GM18519 (cell line): ENCODE results near the gene UGT1A10.
"Not testable (repeated sequence)": the region's sequence is repeated elsewhere in the genome, so short reads cannot be mapped to it uniquely, and the experiment has no call there.

Experiments used
- ATAC-seq: cut with Tn5 transposase; IDR thresholded peaks from one replicate; pipeline ENCODE4 v1.9.1; 2021; ENCODE audit warnings: mild to moderate bottlenecking, moderate library complexity; ENCODE audit not compliant: unreplicated experiment, low FRiP score

The UGT1A10 gene

GRCh38 chr2:233690444-233690843, 54.2 kb downstream of the UGT1A10 start:
- no peak for ATAC-seq

DNA sequence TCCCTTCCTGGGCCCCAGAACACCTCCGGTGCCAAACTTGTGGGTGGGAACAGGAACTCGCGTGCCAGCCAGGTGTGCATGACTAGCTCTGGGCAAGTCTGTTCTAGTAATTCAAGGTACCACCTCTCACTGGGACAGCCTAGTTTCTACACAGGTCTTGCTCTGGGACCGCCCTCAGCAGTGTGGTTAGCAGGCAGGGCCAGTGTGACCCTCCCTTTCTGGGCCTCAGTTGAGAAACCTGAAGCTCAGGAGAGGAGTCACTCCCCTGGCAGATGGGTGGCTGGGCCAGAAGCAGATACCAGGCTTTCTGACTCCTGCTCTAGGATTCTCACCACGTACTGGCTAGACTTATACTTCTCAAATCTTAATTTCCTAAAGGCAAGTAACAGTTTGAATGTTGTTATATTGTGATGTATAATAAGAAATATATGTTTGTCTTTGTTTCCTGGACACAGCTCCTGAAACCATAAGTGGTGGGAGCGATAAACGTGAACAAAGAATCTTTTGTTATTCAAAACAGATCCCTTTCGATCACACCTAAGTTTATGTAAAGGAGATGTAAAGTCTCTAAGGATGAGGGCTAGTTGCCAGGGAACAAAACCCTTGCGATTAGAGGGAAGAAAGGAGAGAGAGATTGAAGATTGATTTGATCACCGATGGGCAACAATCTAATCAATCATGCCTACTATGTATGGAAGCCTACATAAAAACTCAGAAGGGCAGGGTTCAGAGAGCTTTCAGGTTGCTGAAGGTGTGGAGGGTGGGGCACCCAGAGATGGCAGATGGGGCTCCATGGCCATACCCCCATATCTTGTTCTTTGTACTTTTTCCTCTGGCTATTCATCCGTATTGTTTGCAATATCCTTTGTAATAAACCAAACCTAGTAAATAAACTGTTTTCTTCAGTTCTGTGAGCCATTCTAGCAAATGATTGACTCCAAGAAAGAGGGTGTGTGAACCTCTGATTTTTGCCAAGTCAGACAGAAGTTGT, 55.5 kb downstream of the UGT1A10 start:
- ATAC-seq: no peak

- no peak for ATAC-seq
Observed at GRCh38 chr2:233692648-233693047, 56.4 kb downstream of the UGT1A10 start, which contains the start of gene UGT1A6. UGT1A6 (plus strand) TSS chr2:233692890; CDS start chr2:233693005, 115 bp downstream.

- ATAC-seq: no peak
Observed at GRCh38 chr2:233693963-233694362, 57.7 kb downstream of the UGT1A10 start.

DNA sequence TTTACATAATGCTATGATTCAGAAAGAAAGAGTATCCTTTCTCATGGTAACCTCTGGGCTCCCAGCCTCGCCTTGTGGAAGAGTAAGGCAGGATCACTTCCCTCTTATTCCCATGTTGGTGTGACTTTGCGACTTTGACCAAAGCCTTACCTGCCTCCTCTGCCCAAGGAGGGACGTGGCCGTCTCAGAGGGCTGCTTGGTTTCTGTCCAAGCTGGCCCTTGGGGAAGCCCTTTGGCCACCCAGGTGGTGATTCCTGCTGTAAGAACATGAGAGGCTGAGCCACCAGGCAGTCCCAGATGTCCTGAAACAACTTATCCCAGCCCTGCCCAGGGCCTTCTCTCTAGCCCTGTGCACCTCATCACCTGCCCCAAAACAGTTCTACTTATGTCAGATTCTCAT, 62.5 kb downstream of the UGT1A10 start:
- no peak for ATAC-seq

DNA sequence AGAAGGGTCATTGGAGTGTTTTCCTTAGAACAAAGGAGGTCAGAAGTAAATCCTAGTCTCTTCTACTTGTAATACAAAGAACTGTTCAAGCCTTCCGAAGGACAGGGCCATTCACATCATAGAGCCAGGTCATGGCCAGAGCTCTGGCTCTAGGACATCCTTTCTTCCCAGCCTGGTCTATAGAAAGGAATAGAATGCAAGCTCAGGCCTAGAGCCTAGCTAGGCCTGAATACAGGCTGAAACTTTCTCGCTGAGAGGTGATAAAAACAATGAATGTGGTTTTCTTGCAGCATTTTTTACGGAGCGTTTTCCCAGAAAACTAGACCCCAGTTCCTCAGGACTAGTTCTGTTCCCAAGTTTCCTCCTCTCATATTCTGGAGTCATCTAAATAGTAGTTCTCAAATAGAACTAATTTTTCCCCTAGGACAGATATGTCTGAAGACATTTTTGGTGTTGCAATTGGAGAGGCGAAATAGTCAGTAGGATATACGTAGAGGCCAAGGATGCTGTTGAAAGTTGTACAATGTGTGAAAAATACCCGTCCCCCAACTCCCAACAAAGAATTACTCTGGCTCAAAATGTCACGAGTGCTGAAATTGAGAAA, 63.3 kb downstream of the UGT1A10 start:
- ATAC-seq: no peak

GRCh38 chr2:233700028-233700635, 63.9 kb downstream of the UGT1A10 start:
- no peak for ATAC-seq

- not testable (repeated sequence) for ATAC-seq
Observed at GRCh38 chr2:233700842-233701241, 64.6 kb downstream of the UGT1A10 start.

DNA sequence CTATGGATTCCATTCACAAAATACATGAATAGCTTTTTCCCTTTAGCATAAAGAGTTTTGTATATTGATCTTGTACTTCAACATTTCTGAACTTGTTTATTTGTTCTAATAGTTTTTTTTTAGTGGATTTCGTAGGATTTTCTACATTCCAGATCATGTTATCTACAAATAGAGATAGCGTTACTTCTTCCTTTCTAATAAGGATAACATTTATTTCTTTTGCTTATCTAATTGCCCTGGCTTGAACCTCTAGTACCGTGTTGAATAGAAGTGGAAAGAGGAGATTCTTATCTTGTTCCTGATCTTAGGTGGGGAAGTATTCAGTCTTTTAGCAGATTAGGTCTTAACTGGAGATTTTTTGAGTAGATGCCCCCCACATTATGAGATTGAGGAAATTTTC, 66.0 kb downstream of the UGT1A10 start:
- no peak for ATAC-seq

- ATAC-seq: no peak
Observed at GRCh38 chr2:233705911-233706506, 69.8 kb downstream of the UGT1A10 start.

- ATAC-seq: no peak
Observed at GRCh38 chr2:233706720-233707119, 70.5 kb downstream of the UGT1A10 start.

- no peak for ATAC-seq
Observed at GRCh38 chr2:233707940-233708644, 71.8 kb downstream of the UGT1A10 start.

GRCh38 chr2:233708942-233709341, 72.7 kb downstream of the UGT1A10 start:
- no peak for ATAC-seq

DNA sequence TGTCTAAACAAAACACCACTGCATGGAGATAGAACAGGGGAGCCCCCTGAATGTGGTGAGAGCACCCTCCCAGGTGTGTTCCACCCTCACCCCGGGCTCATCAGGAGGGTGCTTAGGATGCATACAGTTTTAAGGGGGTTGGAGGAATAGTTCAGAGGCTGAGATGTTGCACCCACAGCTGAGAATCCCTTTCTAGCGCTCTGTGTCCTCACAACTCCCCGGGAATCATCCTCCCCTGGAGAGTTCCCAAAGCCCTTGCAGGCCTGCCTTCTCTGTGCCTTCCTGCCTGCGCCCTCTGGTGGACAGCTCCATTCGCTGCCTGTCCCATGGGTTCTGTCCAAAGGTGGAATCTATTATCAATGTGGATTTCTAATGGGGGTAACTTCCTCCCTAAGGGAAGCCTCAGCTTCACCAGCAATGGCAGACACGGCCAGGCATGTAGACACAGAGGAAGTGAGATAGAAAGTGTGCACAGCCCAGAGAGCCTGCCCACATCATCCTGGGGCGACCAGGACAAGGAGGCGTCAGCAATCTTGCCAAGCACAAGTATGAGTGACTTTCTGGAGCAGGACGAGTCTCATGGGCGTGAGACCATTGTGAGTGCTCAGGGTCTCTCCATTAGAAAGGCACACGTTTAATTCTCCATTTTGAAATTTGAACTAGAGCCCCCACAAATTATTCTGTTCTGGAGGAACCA, 75.2 kb downstream of the UGT1A10 start:
- ATAC-seq: no peak

DNA sequence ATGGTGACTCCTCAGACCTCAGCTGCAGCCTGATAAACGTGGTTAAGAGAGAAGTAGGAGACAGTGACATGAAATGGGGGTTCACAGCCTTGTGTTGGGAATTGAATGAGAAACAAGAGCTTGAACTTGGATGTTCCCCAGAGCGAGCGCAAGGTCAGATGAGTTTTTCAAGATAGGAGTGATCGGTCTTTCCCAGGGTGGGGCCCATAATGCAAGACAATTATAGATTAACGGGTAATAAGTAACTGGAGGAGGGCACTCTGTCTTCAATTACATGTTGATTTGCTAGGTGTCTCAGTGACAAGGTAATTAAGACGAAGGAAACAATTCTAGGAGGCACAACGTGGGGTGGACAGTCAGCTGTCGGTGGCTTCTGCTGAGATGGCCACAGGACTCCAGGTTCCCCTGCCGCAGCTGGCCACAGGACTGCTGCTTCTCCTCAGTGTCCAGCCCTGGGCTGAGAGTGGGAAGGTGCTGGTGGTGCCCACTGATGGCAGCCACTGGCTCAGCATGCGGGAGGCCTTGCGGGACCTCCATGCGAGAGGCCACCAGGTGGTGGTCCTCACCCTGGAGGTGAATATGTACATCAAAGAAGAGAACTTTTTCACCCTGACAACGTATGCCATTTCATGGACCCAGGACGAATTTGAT, 76.5 kb downstream of the UGT1A10 start, which contains the start of gene UGT1A5:
TSS of gene UGT1A5 (plus strand) at position 297 of the 651 bp plus-strand sequence. CDS start at position 382, 85 bp downstream.
- ATAC-seq: no peak

GRCh38 chr2:233713262-233713615, 77.0 kb downstream of the UGT1A10 start:
- no peak for ATAC-seq

- ATAC-seq: no peak
Observed at GRCh38 chr2:233714121-233714520, 77.9 kb downstream of the UGT1A10 start.

DNA sequence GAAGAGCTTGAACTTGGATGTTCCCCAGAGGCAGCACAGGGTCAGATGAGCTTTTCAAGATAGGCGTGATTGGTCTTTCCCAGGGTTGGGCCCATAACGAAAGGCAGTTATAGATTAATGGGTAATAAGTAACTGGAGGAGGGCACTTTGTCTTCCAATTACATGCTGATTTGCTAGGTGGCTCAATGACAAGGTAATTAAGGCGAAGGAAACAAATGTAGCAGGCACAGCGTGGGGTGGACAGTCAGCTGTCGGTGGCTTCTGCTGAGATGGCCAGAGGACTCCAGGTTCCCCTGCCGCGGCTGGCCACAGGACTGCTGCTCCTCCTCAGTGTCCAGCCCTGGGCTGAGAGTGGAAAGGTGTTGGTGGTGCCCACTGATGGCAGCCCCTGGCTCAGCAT, 82.3 kb downstream of the UGT1A10 start, which contains the start of gene UGT1A4:
TSS of gene UGT1A4 (plus strand) at position 185 of the 400 bp plus-strand sequence. CDS start at position 270, 85 bp downstream.
- no peak for ATAC-seq

- no peak for ATAC-seq
Observed at GRCh38 chr2:233728723-233729301, 92.6 kb downstream of the UGT1A10 start, which contains the start of gene UGT1A3. UGT1A3 (plus strand) TSS chr2:233729042; CDS start chr2:233729127, 85 bp downstream.
